K562 (cell line): ENCODE data around the gene ANXA9. TPM values are rescaled to one million over a fixed set of nuclear protein-coding genes. Genes with fewer than 3 reads are reported as not detected.

Experiments used
- ATAC-seq: fragments of 200-7000 bp; cut with Tn5 transposase; 3 replicates; pipeline ENCODE4 v1.9.1; 2020; ENCODE audit warnings: moderate library complexity
- BruUV-seq: library from RNA; stranded (reverse); fragments of 400-500 nt; replicated peaks from 2 replicates; lab custom pipeline; 2021; lab: Mats Ljungman, UMichigan
- CTCF ChIA-PET: fragments of 300-600 bp; formaldehyde crosslinking; extraction: SDS; loops from one replicate; lab custom pipeline; 2021; ENCODE audit warnings: low intra/inter-chr PET ratio; lab: Yijun Ruan, JAX
- POLR2A ChIA-PET: fragments of 300-600, 350-650 bp; sonication (Branson Sonifier 250); formaldehyde crosslinking; extraction: SDS; loops from one replicate; lab custom pipeline; 2021; ENCODE audit warnings: antibody characterized with exemption, inconsistent platforms; lab: Yijun Ruan, JAX
- DNase-seq, 4 experiments: peaks; one replicate each; pipeline versions ENCODE4 v3.0.0 to v3.0.0-alpha.2; 2011 to 2018; ENCODE audit warnings: low spot score in 3 of 4, mixed read lengths in 3 of 4; ENCODE audit errors: extremely low read depth in 1 of 4
- FAIRE-seq: peaks from 2 replicates; lab custom pipeline; 2011; peaks lifted over from hg19 to GRCh38; lab: Jason Lieb, UNC
- H2AFZ ChIP-seq: 2 replicates; pipeline ENCODE4 v1.6.0; 2011; ENCODE audit warnings: low read depth, low read length, control low read depth, inconsistent platforms
- H3K27ac ChIP-seq: fragments of 200-600 bp; 3 replicates; pipeline ENCODE4 v1.8.0; 2011; ENCODE audit warnings: low read depth, mild to moderate bottlenecking, control low read depth, inconsistent platforms, low read length, moderate library complexity, mixed read lengths; ENCODE audit errors: extremely low read depth
- H3K27me3 ChIP-seq, 2 experiments: fragments of 300-600 bp in 1 of 2; 2 replicates in 1 of 2; 3 replicates in 1 of 2; pipeline versions ENCODE4 v1.6.0 to v1.8.0; 2011; ENCODE audit warnings: inconsistent platforms in 2 of 2, low read length in 2 of 2, mild to moderate bottlenecking in 1 of 2, mixed read lengths in 1 of 2, moderate library complexity in 1 of 2; ENCODE audit not compliant: control insufficient read depth in 2 of 2, insufficient read depth in 2 of 2
- H3K36me3 ChIP-seq: fragments of 300-600 bp; 3 replicates; pipeline ENCODE4 v1.8.0; 2011; ENCODE audit warnings: mild to moderate bottlenecking, low read length, inconsistent platforms; ENCODE audit not compliant: control insufficient read depth, insufficient read depth
- H3K4me1 ChIP-seq, 2 experiments: fragments of 200-600 bp in 1 of 2; replicated peaks in 1 of 2; 2 replicates in 1 of 2; 3 replicates in 1 of 2; pipeline versions ENCODE4 v1.5.1 to v1.8.0; 2011; ENCODE audit warnings: inconsistent platforms in 2 of 2, low read length in 2 of 2, mild to moderate bottlenecking in 1 of 2, mixed read lengths in 1 of 2, moderate library complexity in 1 of 2; ENCODE audit not compliant: control insufficient read depth in 2 of 2, insufficient read depth in 2 of 2
- H3K4me2 ChIP-seq: 2 replicates; pipeline ENCODE4 v1.6.1; 2011; ENCODE audit warnings: low read length, control low read depth, inconsistent platforms, mixed read lengths; ENCODE audit not compliant: insufficient read depth
- H3K4me3 ChIP-seq: fragments of 200-600 bp; sonication (generic), shearing (Covaris generic); 2 replicates; pipeline ENCODE4 v1.5.1; 2016; ENCODE audit warnings: control low read depth, inconsistent platforms
- H3K79me2 ChIP-seq: fragments of 200-600 bp; 3 replicates; pipeline ENCODE4 v1.8.0; 2011; ENCODE audit warnings: low read length, inconsistent platforms; ENCODE audit not compliant: control insufficient read depth, insufficient read depth
- H3K9ac ChIP-seq, 2 experiments: 2 replicates each; pipeline versions ENCODE4 v1.6.0 to v1.6.1; 2011; ENCODE audit warnings: low read depth in 2 of 2, low read length in 2 of 2, control low read depth in 1 of 2, inconsistent platforms in 1 of 2, mild to moderate bottlenecking in 1 of 2, mixed read lengths in 1 of 2; ENCODE audit not compliant: insufficient read depth in 1 of 2
- H3K9me1 ChIP-seq: one replicate; pipeline ENCODE4 v1.6.0; 2011; ENCODE audit warnings: inconsistent platforms, mild to moderate bottlenecking, low read length, moderate library complexity; ENCODE audit not compliant: control insufficient read depth, insufficient read depth
- H3K9me3 ChIP-seq: replicated peaks from 2 replicates; pipeline ENCODE4 v1.5.1; 2011; ENCODE audit warnings: low read depth, low read length, inconsistent platforms; ENCODE audit not compliant: control insufficient read depth, insufficient read depth
- H4K20me1 ChIP-seq: replicated peaks from 2 replicates; pipeline ENCODE4 v1.6.1; 2011; ENCODE audit warnings: low read length, inconsistent platforms, mixed read lengths; ENCODE audit not compliant: control insufficient read depth, insufficient read depth
- KDM2B ChIP-seq: fragments of 250-450 bp; sonication (Bioruptor Pico); IDR thresholded peaks from 2 replicates; pipeline ENCODE4 v1.8.0; 2021; ENCODE audit warnings: mild to moderate bottlenecking, moderate library complexity
- MAZ ChIP-seq, 2 experiments: fragments of 450-650 bp in 1 of 2; sonication (generic) in 1 of 2; formaldehyde crosslinking; IDR thresholded peaks in 1 of 2; conservative IDR thresholded peaks in 1 of 2; 2 replicates each; pipeline versions ENCODE4 v1.4.0 to v1.5.0; 2020; ENCODE audit warnings: mild to moderate bottlenecking in 1 of 2, missing genetic modification reagents in 1 of 2
- POLR2AphosphoS5 ChIP-seq: IDR thresholded peaks from 2 replicates; pipeline ENCODE4 v1.6.1; 2011; ENCODE audit warnings: mild to moderate bottlenecking, low read depth, low read length, moderate library complexity; ENCODE audit not compliant: control insufficient read depth, insufficient read depth
- ZFX ChIP-seq: sonication (generic); formaldehyde crosslinking; IDR thresholded peaks from 2 replicates; pipeline ENCODE4 v1.8.0; 2022; ENCODE audit warnings: mild to moderate bottlenecking, missing genetic modification reagents, moderate library complexity
- WGBS: fragments of 100-300 bp; shearing (Covaris generic); methylation state at CpG from one replicate; pipeline ENCODE4 v1.1.6; 2016; ENCODE audit warnings: low coverage, mixed read lengths; ENCODE audit not compliant: insufficient coverage; ENCODE audit errors: missing lambda C conversion rate; 5-methylcytosine and 5-hydroxymethylcytosine counted together
- in situ Hi-C: fragments of 300-500 bp; cut with MboI; formaldehyde crosslinking; loops from 4 replicates; pipeline ENCODE4 v1.15.0; 2018; ENCODE audit warnings: inconsistent platforms, mixed read lengths
- intact Hi-C: fragments of 100-400 bp; cut with micrococcal nuclease; formaldehyde crosslinking; loops from 2 replicates; pipeline ENCODE4 v1.14.2; 2022
- polyA plus RNA-seq, 8 experiments: library from polyadenylated mRNA; depleted of rRNA in 4 of 8; stranded (reverse) in 5 of 8; unstranded in 3 of 8; fragments of >200 nt; fragmentation: Nextera tagmentation in 2 of 8; fragmentation: Illumina TruSeq in 1 of 8; extraction: Ambion mirVana in 2 of 8; extraction: Trizol in 1 of 8; gene quantifications; 2 replicates each; pipeline versions ENCODE4 v1.2.1 to v1.2.3, GENCODE V29; 2011 to 2014; ENCODE audit warnings: inconsistent platforms in 1 of 8, missing spikeins in 1 of 8
- total RNA-seq, 7 experiments: library from RNA; depleted of rRNA in 6 of 7; stranded (reverse); fragments of >200 nt in 6 of 7; fragmentation: Illumina TruSeq in 2 of 7; extraction: Trizol in 2 of 7; gene quantifications; 2 replicates each; pipeline versions ENCODE4 v1.2.1 to v1.2.3, GENCODE V29; 2011 to 2021; ENCODE audit warnings: low replicate concordance in 1 of 7
- TF ChIP-seq, protein P1 (sequence below), 2 experiments: IDR thresholded peaks; 2 replicates each; pipeline ENCODE4 v1.6.1; 2012; ENCODE audit warnings: improper control_type of control experiment in 2 of 2, low read depth in 2 of 2, low read length in 2 of 2, borderline replicate concordance in 1 of 2
- TF ChIP-seq, protein P2 (sequence below): sonication (generic); formaldehyde crosslinking; IDR thresholded peaks from 2 replicates; pipeline ENCODE4 v1.8.1; 2023; ENCODE audit warnings: missing genetic modification reagents, mild to moderate bottlenecking, borderline replicate concordance

The ANXA9 gene
- total and polyA plus RNA-seq, 9 of the 15 experiments (the other 6 are each of a cell fraction or from before 2014, with no cell fraction given) = 0.24 to 1.6 (median 0.57) TPM

DNA sequence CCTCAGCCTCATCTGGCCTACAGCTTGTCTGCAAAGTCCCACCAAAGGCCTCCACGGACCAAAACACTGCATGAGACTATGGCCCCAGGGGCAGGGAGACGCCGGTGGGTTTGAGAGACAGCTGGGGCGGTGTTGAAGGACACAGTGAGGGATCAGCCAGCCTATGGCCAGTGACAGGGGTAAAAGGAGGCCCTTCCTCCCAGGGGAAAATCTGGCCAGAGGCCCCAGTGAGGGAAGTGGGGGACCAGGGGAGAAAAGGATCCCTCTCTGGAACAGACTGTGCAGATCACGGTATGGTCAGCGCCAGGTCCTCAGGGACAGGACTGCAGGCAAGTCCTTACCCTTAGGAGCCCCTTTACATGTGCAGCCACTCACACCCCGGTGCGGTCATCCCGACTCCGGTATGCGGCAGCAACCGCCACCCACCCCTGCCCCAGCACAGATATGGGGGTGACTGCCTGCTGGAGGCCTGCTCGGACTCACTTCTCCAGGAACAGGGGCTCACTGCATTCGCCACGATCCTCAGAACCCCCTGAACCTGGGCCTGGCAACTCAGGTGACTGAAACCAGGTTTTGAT is 8.7 kb upstream of the ANXA9 start:
- ATAC-seq = peak; percentile 13
- TF ChIP-seq POLR2AphosphoS5 = no peak
- peak; percentile 53 for TF ChIP-seq ZFX (CRISPR knock-in tag)
- TF ChIP-seq, protein P1, sequence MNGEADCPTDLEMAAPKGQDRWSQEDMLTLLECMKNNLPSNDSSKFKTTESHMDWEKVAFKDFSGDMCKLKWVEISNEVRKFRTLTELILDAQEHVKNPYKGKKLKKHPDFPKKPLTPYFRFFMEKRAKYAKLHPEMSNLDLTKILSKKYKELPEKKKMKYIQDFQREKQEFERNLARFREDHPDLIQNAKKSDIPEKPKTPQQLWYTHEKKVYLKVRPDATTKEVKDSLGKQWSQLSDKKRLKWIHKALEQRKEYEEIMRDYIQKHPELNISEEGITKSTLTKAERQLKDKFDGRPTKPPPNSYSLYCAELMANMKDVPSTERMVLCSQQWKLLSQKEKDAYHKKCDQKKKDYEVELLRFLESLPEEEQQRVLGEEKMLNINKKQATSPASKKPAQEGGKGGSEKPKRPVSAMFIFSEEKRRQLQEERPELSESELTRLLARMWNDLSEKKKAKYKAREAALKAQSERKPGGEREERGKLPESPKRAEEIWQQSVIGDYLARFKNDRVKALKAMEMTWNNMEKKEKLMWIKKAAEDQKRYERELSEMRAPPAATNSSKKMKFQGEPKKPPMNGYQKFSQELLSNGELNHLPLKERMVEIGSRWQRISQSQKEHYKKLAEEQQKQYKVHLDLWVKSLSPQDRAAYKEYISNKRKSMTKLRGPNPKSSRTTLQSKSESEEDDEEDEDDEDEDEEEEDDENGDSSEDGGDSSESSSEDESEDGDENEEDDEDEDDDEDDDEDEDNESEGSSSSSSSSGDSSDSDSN (IDR thresholded peaks at IDR 0.05; ENCODE audit: borderline replicate concordance in 1 of 2, low read depth in 2 of 2, low read length in 2 of 2) = peak in 1 of 2 experiments; percentile 4; a peak in 1 of 4 replicates
- TF ChIP-seq, protein P2, sequence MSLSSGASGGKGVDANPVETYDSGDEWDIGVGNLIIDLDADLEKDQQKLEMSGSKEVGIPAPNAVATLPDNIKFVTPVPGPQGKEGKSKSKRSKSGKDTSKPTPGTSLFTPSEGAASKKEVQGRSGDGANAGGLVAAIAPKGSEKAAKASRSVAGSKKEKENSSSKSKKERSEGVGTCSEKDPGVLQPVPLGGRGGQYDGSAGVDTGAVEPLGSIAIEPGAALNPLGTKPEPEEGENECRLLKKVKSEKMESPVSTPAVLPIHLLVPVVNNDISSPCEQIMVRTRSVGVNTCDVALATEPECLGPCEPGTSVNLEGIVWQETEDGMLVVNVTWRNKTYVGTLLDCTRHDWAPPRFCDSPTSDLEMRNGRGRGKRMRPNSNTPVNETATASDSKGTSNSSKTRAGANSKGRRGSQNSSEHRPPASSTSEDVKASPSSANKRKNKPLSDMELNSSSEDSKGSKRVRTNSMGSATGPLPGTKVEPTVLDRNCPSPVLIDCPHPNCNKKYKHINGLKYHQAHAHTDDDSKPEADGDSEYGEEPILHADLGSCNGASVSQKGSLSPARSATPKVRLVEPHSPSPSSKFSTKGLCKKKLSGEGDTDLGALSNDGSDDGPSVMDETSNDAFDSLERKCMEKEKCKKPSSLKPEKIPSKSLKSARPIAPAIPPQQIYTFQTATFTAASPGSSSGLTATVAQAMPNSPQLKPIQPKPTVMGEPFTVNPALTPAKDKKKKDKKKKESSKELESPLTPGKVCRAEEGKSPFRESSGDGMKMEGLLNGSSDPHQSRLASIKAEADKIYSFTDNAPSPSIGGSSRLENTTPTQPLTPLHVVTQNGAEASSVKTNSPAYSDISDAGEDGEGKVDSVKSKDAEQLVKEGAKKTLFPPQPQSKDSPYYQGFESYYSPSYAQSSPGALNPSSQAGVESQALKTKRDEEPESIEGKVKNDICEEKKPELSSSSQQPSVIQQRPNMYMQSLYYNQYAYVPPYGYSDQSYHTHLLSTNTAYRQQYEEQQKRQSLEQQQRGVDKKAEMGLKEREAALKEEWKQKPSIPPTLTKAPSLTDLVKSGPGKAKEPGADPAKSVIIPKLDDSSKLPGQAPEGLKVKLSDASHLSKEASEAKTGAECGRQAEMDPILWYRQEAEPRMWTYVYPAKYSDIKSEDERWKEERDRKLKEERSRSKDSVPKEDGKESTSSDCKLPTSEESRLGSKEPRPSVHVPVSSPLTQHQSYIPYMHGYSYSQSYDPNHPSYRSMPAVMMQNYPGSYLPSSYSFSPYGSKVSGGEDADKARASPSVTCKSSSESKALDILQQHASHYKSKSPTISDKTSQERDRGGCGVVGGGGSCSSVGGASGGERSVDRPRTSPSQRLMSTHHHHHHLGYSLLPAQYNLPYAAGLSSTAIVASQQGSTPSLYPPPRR (CRISPR knock-in tag) = no peak
- TF ChIP-seq KDM2B (CRISPR knock-in tag) = no peak
- no peak for TF ChIP-seq MAZ (CRISPR knock-in tag; conservative IDR thresholded peaks at IDR 0.05 in 1 of 2, IDR thresholded peaks at IDR 0.05 in 1 of 2)

More for the DNA sequence above, 8.7 kb upstream of the ANXA9 start:
- FAIRE-seq = peak; percentile 32
- Histone ChIP-seq H3K9me3 (no peaks in the 10 kb centered on the region), H3K4me3 (peak overlapping the region; percentile 63), H3K27me3 (no peaks in the 10 kb centered on the region), H3K9ac (peak overlapping the region; percentile 88 to 93), H2AFZ (no peak overlapping the region), H3K36me3 (peaks cover 42% of the 10 kb centered on the region; the same call in 2 of the 3 replicates), H3K9me1 (peaks cover 5% of the 10 kb centered on the region), H4K20me1 (peaks cover 34% of the 10 kb centered on the region), H3K4me1 (peaks cover 46 to 62% of the 10 kb centered on the region in 2 experiments), H3K79me2 (peaks cover 83% of the 10 kb centered on the region), H3K27ac (peak overlapping the region; percentile 95), H3K4me2 (peak overlapping the region; percentile 92)
- ChIA-PET CTCF (no interaction called here), POLR2A (interaction anchor here (0.6 to 4.3 kb wide), 12 partner anchors 9 to 428 kb away, joined by 3 to 58 read pairs (median 4); partner anchors contain the start of gene MCL1)
- no TSS peak for BruUV-seq
- in situ Hi-C loops = no loop called here
- intact Hi-C loops = loop anchor here (10.0 kb wide), 1 partner anchor 359 kb away; no protein-coding TSS in a partner anchor
- peak in 2 of 4 experiments; percentile 37 to 59 for DNase-seq
- under 1% methylated on average over 15 of the region's 15 CpGs for WGBS
